ENCODE results near the gene SURF4. TPM values are rescaled to one million over a fixed set of nuclear protein-coding genes. Genes with fewer than 3 reads are reported as not detected.

Gene SURF4
- total and polyA plus RNA-seq, 2 of the 13 experiments (the other 11 are each of a cell fraction or from before 2014, with no cell fraction given) = 220 to 265 TPM

- FAIRE-seq (no peak), ATAC-seq (no peak), DNase-seq (ENCODE audit: low spot score) (no peak)
- Histone ChIP-seq H2AFZ (ENCODE audit: low read length) (no peak overlapping the region), H4K20me1 (ENCODE audit: insufficient read depth, low read length) (no peaks in the 10 kb centered on the region), H3K27ac (ENCODE audit: extremely low read length, insufficient read depth, low read length) (no peak overlapping the region), H3K36me3 (replicated peaks in 1 of 2; ENCODE audit: control insufficient read depth in 1 of 2, insufficient read depth in 2 of 2, low read length in 2 of 2) (peaks cover 0 to 7% of the 10 kb centered on the region in 2 experiments; a peak in 1 of 5 replicates), H3K27me3 (ENCODE audit: control insufficient read depth in 1 of 2, insufficient read depth in 2 of 2, low read length in 2 of 2) (no peaks in the 10 kb centered on the region; a peak in 1 of 5 replicates), H3K9me3 (ENCODE audit: low read length) (no peaks in the 10 kb centered on the region), H3K79me2 (ENCODE audit: insufficient read depth, low read length) (peaks cover 22% of the 10 kb centered on the region), H3K4me1 (ENCODE audit: insufficient read depth, low read length) (peaks cover 82% of the 10 kb centered on the region), H3K4me3 (replicated peaks in 1 of 3; ENCODE audit: insufficient read depth in 1 of 3, low read depth in 2 of 3, low read length in 3 of 3) (no peak overlapping the region), H3K4me2 (ENCODE audit: low read depth, low read length) (0 out of 2 replicates have a peak overlapping the region, but pooled peaks have one; percentile 93), H3K9ac (ENCODE audit: insufficient read depth, low read depth, low read length) (no peak overlapping the region)
- intact Hi-C loops (cut with micrococcal nuclease; ENCODE audit: unreplicated experiment) = no loop called here
- CTCF ChIA-PET (ENCODE audit: low intra/inter-chr PET ratio, low total read pairs) = no interaction called here
- no peak for TF ChIP-seq NFATC3 (CRISPR knock-in tag; IDR thresholded peaks at IDR 0.05)
- TF ChIP-seq SOX5 (CRISPR knock-in tag; IDR thresholded peaks at IDR 0.05; ENCODE audit: borderline replicate concordance) = peak; percentile 52; the same call in 1 of the 2 replicates
- no peak for TF ChIP-seq ZSCAN20 (CRISPR knock-in tag; IDR thresholded peaks at IDR 0.05; ENCODE audit: borderline replicate concordance)
- peak; percentile 73; the same call in 1 of the 2 replicates for TF ChIP-seq HINFP (CRISPR knock-in tag; IDR thresholded peaks at IDR 0.05; ENCODE audit: low read depth)
- peak; percentile 25; the same call in 1 of the 2 replicates for TF ChIP-seq SOX13 (IDR thresholded peaks at IDR 0.05)
- TF ChIP-seq SOX13 (CRISPR knock-in tag; conservative IDR thresholded peaks at IDR 0.05 in 1 of 2, IDR thresholded peaks at IDR 0.05 in 1 of 2) = no peak
- no peak for TF ChIP-seq ZNF841 (CRISPR knock-in tag; IDR thresholded peaks at IDR 0.05; ENCODE audit: borderline replicate concordance)
- TF ChIP-seq NFYC (CRISPR knock-in tag; IDR thresholded peaks at IDR 0.05) = 0 out of 2 replicates have a peak, but pooled peaks have one; percentile 32
- no TSS peak for BruUV-seq (replicated peaks)
- in situ Hi-C loops (cut with HindIII; ENCODE audit: extremely low pct_ligation_motif_present, low pct_unique_long_range_greater_than_20kb) = no loop called here
- POLR2A ChIA-PET = interaction anchor here (2.9 kb wide), 1 partner anchor 39 kb away, joined by 19 read pairs; the partner anchor contains the start of gene CACFD1
- WGBS (ENCODE audit: low lambda C conversion rate) = 66% methylated on average over 5 of the region's 5 CpGs
Observed at GRCh38 chr9:133420392-133420827, 44.5 kb upstream of the SURF4 start.
